Keratinocyte (primary cell): ENCODE data around the gene TSHZ2. TPM values are rescaled to one million over a fixed set of nuclear protein-coding genes. Genes with fewer than 3 reads are reported as not detected.

ENCODE experiments used
- DNase-seq: peaks from one replicate; pipeline ENCODE4 v3.0.0-alpha.2; 2011; ENCODE audit warnings: low read depth, missing footprints, low spot score
- FAIRE-seq: peaks from 2 replicates; lab custom pipeline; 2011; peaks lifted over from hg19 to GRCh38; lab: Jason Lieb, UNC
- H2AFZ ChIP-seq: 2 replicates; pipeline ENCODE4 v1.6.0; 2012; ENCODE audit warnings: low read length, control low read depth, inconsistent platforms; ENCODE audit not compliant: control insufficient read depth
- H3K27ac ChIP-seq: 2 replicates; pipeline ENCODE4 v1.5.1; 2011; ENCODE audit warnings: low read length; ENCODE audit not compliant: control insufficient read depth, insufficient read depth
- H3K27me3 ChIP-seq: 3 replicates; pipeline ENCODE4 v1.6.0; 2011; ENCODE audit warnings: low read length; ENCODE audit not compliant: control insufficient read depth, insufficient read depth; ENCODE audit errors: extremely low read depth
- H3K36me3 ChIP-seq, 2 experiments: 2 replicates in 1 of 2; 3 replicates in 1 of 2; pipeline ENCODE4 v1.5.1; 2011; ENCODE audit warnings: low read length in 2 of 2, mild to moderate bottlenecking in 1 of 2; ENCODE audit not compliant: control insufficient read depth in 2 of 2, insufficient read depth in 2 of 2; ENCODE audit errors: extremely low read depth in 1 of 2
- H3K4me1 ChIP-seq: 3 replicates; pipeline ENCODE4 v1.5.1; 2011; ENCODE audit warnings: low read length; ENCODE audit not compliant: control insufficient read depth, insufficient read depth; ENCODE audit errors: extremely low read depth
- H3K4me2 ChIP-seq: 3 replicates; pipeline ENCODE4 v1.6.0; 2011; ENCODE audit warnings: low read depth, low read length; ENCODE audit not compliant: control insufficient read depth, insufficient read depth; ENCODE audit errors: extremely low read depth
- H3K4me3 ChIP-seq, 3 experiments: fragments of 200-600 bp in 1 of 3; sonication (generic) in 1 of 3; 2 replicates in 2 of 3; 3 replicates in 1 of 3; pipeline ENCODE4 v1.5.1; 2011 to 2016; ENCODE audit warnings: low read length in 3 of 3, mild to moderate bottlenecking in 3 of 3, control low read depth in 2 of 3, inconsistent platforms in 1 of 3, low read depth in 1 of 3, mixed read lengths in 1 of 3, mixed run types in 1 of 3, moderate library complexity in 1 of 3; ENCODE audit not compliant: control insufficient read depth in 2 of 3, insufficient read depth in 2 of 3; ENCODE audit errors: extremely low read depth in 1 of 3
- H3K79me2 ChIP-seq: 2 replicates; pipeline ENCODE4 v1.6.0; 2012; ENCODE audit warnings: low read length; ENCODE audit not compliant: control insufficient read depth, insufficient read depth
- H3K9ac ChIP-seq: 3 replicates; pipeline ENCODE4 v1.6.0; 2011; ENCODE audit warnings: low read length; ENCODE audit not compliant: control insufficient read depth, insufficient read depth; ENCODE audit errors: extremely low read depth
- H3K9me1 ChIP-seq: 3 replicates; pipeline ENCODE4 v1.6.0; 2011; ENCODE audit warnings: low read length; ENCODE audit not compliant: control insufficient read depth, insufficient read depth; ENCODE audit errors: extremely low read depth
- H3K9me3 ChIP-seq: 2 replicates; pipeline ENCODE4 v1.5.1; 2012; ENCODE audit warnings: low read depth, low read length; ENCODE audit not compliant: control insufficient read depth
- H4K20me1 ChIP-seq: 3 replicates; pipeline ENCODE4 v1.6.0; 2011; ENCODE audit warnings: low read length; ENCODE audit not compliant: control insufficient read depth, insufficient read depth; ENCODE audit errors: extremely low read depth
- CTCF ChIP-seq, 3 experiments: IDR thresholded peaks in 1 of 3; conservative IDR thresholded peaks in 1 of 3; optimal IDR thresholded peaks in 1 of 3; 2 replicates in 2 of 3; 3 replicates in 1 of 3; pipeline versions ENCODE3 to v1.5.1; 2011; ENCODE audit warnings: low read length in 3 of 3, mild to moderate bottlenecking in 3 of 3, moderate library complexity in 2 of 3, control low read depth in 1 of 3, inconsistent platforms in 1 of 3; ENCODE audit not compliant: insufficient read depth in 2 of 3; ENCODE audit errors: extremely low read depth in 1 of 3
- EZH2 ChIP-seq: IDR thresholded peaks from one replicate; pipeline ENCODE4 v1.6.1; 2012; ENCODE audit warnings: inconsistent platforms, mild to moderate bottlenecking, low read length, moderate library complexity
- dilution Hi-C: fragments of 300-500 bp; cut with MboI; formaldehyde crosslinking; loops from one replicate; pipeline ENCODE4 v1.7.0; 2020; ENCODE audit warnings: low sequenced_read_pairs; ENCODE audit not compliant: extremely low pct_ligation_motif_present
- polyA plus RNA-seq, 5 experiments: library from polyadenylated mRNA; depleted of rRNA in 3 of 5; stranded (reverse) in 3 of 5; stranded (forward) in 1 of 5; unstranded in 1 of 5; fragments of >200 nt; gene quantifications; 1 replicate in 1 of 5; 2 replicates in 3 of 5; 3 replicates in 1 of 5; pipeline versions ENCODE4 v1.2.1 to v1.2.3, GENCODE V29; 2011 to 2012; ENCODE audit warnings: missing spikeins in 2 of 5, low read depth in 1 of 5, low replicate concordance in 1 of 5

The TSHZ2 gene
- polyA plus RNA-seq, 1 donor (not counting 4 experiments of a cell fraction or from before 2014, with no cell fraction given), result 1.1 TPM

- Histone ChIP-seq H2AFZ (no peak overlapping the region), H3K9me3 (no peaks in the 10 kb centered on the region), H3K4me2 (no peak overlapping the region), H4K20me1 (no peaks in the 10 kb centered on the region), H3K79me2 (no peaks in the 10 kb centered on the region), H3K36me3 (no peaks in the 10 kb centered on the region), H3K9me1 (no peaks in the 10 kb centered on the region), H3K4me3 (no peak overlapping the region), H3K9ac (no peak overlapping the region), H3K27me3 (no peaks in the 10 kb centered on the region), H3K27ac (no peak overlapping the region), H3K4me1 (peaks cover 21% of the 10 kb centered on the region)
- DNase-seq, result no peak
- TF ChIP-seq EZH2 (no peak), CTCF (optimal IDR thresholded peaks at IDR 0.05 in 1 of 3, IDR thresholded peaks at IDR 0.05 in 1 of 3, conservative IDR thresholded peaks at IDR 0.05 in 1 of 3; ENCODE audit: extremely low read depth in 1 of 3, insufficient read depth in 2 of 3, low read length in 3 of 3) (no peak)
- dilution Hi-C loops, result no loop called here
- FAIRE-seq, result no peak
Observed at GRCh38 chr20:52962183-52962582, 10.0 kb upstream of the TSHZ2 start.

GRCh38 chr20:52963131-52963530 is 9.0 kb upstream of the TSHZ2 start:
- no peaks in the 10 kb centered on the region for H3K27me3 ChIP-seq
- H3K9me3 ChIP-seq, result no peaks in the 10 kb centered on the region
- no peaks in the 10 kb centered on the region for H3K9me1 ChIP-seq
- TF ChIP-seq EZH2, result no peak
- no peak for TF ChIP-seq CTCF (optimal IDR thresholded peaks at IDR 0.05 in 1 of 3, IDR thresholded peaks at IDR 0.05 in 1 of 3, conservative IDR thresholded peaks at IDR 0.05 in 1 of 3; ENCODE audit: extremely low read depth in 1 of 3, insufficient read depth in 2 of 3, low read length in 3 of 3)
- H3K36me3 ChIP-seq, result no peaks in the 10 kb centered on the region
- no peak overlapping the region for H2AFZ ChIP-seq
- peaks cover 21% of the 10 kb centered on the region for H3K4me1 ChIP-seq
- DNase-seq (no peak), FAIRE-seq (no peak)
- no peak overlapping the region for H3K4me2 ChIP-seq
- H3K79me2 ChIP-seq, result no peaks in the 10 kb centered on the region
- H4K20me1 ChIP-seq, result no peaks in the 10 kb centered on the region
- H3K27ac ChIP-seq, result no peak overlapping the region
- H3K4me3 ChIP-seq, result no peak overlapping the region
- dilution Hi-C loops, result no loop called here
- no peak overlapping the region for H3K9ac ChIP-seq
